ENCODE results near the gene SOCS7.
A peak's percentile ranks its signal among the peaks of the same experiment; 100 is the strongest.

The SOCS7 gene, protein sequence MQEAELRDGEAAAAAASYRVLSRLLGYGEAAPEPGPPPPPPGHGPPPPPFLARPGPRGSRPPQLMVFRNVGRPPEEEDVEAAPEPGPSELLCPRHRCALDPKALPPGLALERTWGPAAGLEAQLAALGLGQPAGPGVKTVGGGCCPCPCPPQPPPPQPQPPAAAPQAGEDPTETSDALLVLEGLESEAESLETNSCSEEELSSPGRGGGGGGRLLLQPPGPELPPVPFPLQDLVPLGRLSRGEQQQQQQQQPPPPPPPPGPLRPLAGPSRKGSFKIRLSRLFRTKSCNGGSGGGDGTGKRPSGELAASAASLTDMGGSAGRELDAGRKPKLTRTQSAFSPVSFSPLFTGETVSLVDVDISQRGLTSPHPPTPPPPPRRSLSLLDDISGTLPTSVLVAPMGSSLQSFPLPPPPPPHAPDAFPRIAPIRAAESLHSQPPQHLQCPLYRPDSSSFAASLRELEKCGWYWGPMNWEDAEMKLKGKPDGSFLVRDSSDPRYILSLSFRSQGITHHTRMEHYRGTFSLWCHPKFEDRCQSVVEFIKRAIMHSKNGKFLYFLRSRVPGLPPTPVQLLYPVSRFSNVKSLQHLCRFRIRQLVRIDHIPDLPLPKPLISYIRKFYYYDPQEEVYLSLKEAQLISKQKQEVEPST

GRCh38 chr17:38351412-38352222, at the start of gene SOCS7:
TSS of gene SOCS7 (plus strand) at chr17:38351844. CDS start at chr17:38352053, 209 bp downstream.
- peak; percentile 95 for DNase-seq

DNA sequence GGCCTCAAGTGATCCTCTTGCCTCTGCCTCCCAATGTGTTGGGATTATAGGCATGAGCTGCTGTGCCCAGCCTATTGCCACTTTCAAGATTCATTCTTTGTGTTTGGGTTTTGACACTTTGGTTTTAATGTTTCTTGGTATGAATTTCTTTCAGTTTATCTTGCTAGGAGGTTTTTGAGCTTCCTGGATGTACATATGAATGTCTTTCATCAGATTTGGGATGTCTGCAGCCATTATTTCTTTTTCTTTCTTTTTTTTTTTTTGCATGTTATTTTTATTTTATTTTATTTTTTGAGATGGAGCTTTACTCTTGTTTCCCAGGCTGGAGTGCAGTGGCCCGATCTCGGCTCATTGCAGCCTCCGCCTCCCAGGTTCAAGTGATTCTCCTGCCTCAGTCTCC, 36.1 kb upstream of the SOCS7 start:
- DNase-seq = no peak

- no peak for DNase-seq
Observed at GRCh38 chr17:38317081-38317480, 34.6 kb upstream of the SOCS7 start.

GRCh38 chr17:38320482-38320881, 31.2 kb upstream of the SOCS7 start:
- DNase-seq = no peak

DNA sequence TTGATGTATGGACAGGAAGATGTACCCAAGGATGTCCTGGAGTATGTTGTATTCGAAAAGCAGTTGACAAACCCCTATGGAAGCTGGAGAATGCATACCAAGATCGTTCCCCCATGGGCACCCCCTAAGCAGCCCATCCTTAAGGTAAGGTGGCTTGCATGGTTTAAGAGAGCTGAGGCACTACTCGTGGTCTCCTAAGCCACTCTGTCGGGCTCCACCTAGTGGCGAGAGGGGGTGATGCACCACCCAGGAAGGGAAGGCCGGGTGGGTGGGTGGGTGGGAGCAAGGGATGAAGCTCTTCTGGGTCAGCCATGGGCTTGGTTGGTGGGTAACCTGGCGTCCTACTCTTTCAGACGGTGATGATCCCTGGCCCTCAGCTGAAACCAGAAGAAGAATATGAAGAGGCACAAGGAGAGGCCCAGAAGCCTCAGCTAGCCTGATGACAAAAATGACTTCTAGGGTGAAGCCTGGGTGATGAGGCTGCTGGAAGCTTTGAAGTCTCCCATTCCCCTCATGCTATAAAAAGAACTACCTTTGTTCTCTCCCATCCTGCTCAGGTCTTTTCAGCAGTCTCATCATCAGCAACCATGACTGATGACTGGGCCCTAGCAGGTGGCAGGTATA, 29.4 kb upstream of the SOCS7 start:
- DNase-seq = peak; percentile 66

- DNase-seq = no peak
Observed at GRCh38 chr17:38322897-38323296, 28.7 kb upstream of the SOCS7 start.

GRCh38 chr17:38324141-38324697, 27.4 kb upstream of the SOCS7 start:
- DNase-seq = no peak

DNA sequence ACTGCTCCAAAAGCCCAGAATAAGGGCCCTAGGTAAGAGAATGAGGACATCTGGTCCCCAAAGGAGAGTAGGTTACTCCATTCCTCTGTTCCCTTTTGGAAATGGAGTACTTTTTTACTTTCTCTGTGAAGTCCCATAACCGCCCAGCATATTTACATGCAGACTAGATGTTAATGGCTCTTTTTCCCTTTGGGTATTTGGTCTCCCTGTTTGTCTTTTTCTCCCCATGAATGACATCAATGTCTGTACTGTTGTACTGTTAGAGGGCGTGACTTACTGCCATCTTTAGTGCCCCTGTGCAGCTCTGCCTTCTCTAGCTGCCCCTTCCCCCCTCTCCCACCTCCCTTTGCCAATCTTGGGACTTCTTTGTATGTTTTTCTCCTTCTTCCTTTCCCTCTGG, 26.9 kb upstream of the SOCS7 start:
- DNase-seq = no peak

GRCh38 chr17:38325221-38325851, 26.3 kb upstream of the SOCS7 start:
- no peak for DNase-seq

DNA sequence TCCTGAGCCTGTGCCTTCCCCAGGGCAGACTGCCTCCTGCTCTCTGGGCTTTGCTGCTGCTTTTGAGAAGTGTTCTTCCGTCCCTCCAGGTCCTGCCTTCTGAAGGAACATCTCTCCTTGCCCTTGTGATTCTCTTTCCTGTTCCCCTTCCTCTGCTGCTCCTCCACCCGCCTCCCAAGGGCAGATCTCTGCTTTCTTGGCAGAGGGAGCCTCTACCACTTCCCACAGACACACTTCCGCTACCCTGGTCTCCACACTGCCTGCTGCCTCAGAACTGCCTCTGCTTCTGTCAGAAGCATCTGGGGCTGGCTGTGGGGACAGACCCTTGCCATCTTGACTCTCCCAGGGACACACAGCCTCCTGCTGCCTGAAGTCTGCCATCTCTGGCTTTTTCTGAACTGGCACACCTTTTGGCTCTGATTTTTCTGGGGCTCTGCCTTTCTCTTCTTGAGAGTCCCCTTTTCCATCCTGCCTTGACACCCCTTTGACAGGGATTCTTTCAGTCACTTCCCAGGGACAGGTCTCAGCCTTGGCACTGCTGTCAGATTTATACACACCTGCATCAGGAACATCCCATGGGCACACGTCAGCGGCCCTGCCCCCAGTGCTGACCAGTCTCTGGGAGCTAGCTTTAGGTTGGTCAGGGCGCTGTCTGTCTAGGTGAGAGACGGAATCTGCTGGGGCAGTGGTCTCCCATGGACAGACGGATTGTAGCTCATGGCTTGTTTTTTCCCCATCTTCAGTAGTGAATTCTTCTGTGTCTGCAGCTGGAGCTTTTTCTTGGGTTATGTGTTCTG, 24.4 kb upstream of the SOCS7 start:
- peak; percentile 55 for DNase-seq

DNA sequence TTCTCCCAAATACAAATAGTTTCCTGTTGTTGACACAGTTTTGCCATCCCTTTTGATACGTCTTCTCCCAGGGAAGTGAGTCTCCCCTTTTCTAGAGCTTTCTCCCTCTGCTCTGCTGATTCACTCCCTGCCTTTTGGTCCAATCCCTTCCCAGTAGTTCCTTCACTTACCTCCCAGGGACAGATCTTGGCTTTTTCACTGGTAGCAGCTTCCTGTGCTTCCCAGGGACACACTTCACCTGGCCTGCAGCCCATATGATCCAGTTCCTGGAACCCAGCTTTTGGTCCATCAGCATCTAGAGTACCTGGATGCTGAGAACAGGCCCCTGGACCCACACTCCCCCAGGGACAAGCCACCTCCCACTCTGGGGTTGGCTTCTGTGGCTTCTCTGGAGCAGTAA, 23.7 kb upstream of the SOCS7 start:
- DNase-seq = no peak

GRCh38 chr17:38328620-38329019, 23.0 kb upstream of the SOCS7 start:
- no peak for DNase-seq

GRCh38 chr17:38329284-38329683, 22.4 kb upstream of the SOCS7 start:
- no peak for DNase-seq

- DNase-seq = no peak
Observed at GRCh38 chr17:38329808-38330730, 21.6 kb upstream of the SOCS7 start.

DNA sequence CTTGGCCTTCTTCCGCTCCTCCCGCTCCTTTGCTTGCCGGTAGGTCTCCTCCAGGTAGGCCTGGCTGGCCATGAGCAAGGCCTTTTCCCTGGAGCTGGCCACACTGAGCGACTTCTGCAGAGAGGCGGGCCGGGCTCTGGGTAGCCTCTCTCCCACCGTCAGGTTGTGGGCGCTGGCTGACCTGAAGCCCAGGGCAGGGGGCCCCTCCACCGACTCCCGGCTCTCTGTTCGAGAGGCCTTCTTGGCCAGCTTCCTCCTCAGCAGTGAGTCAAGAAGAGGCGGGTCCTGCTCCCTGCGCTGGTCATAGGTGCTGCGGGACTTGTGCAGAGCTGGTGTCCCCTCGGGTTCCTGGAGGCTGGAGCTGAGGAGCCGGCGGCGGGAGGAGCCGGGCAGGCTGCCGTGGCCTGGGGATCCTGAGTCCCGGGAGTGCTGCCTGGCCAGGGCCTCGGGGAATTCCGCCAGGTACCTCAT, 20.7 kb upstream of the SOCS7 start:
- no peak for DNase-seq

DNA sequence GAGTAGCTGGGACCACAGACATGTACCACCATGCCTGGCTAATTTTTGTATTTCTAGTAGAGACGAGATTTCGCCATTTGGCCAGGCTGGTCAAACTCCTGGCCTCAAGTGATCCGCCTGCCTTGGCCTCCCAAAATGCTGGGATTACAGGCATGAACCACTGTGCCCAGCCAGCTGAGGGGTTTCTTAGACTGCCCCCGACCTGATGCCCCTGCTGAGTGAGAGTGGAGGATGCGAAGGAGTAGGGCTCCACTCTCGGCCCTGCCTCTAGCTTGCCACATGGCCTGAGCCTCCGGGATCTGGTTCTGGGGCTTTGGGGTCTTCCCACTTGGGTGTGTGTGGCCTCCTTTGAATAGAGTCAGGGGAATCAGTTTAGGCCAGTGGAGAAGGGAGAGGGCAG, 18.9 kb upstream of the SOCS7 start:
- DNase-seq = no peak

GRCh38 chr17:38333635-38334295, 17.9 kb upstream of the SOCS7 start:
- peak; percentile 27 for DNase-seq

DNA sequence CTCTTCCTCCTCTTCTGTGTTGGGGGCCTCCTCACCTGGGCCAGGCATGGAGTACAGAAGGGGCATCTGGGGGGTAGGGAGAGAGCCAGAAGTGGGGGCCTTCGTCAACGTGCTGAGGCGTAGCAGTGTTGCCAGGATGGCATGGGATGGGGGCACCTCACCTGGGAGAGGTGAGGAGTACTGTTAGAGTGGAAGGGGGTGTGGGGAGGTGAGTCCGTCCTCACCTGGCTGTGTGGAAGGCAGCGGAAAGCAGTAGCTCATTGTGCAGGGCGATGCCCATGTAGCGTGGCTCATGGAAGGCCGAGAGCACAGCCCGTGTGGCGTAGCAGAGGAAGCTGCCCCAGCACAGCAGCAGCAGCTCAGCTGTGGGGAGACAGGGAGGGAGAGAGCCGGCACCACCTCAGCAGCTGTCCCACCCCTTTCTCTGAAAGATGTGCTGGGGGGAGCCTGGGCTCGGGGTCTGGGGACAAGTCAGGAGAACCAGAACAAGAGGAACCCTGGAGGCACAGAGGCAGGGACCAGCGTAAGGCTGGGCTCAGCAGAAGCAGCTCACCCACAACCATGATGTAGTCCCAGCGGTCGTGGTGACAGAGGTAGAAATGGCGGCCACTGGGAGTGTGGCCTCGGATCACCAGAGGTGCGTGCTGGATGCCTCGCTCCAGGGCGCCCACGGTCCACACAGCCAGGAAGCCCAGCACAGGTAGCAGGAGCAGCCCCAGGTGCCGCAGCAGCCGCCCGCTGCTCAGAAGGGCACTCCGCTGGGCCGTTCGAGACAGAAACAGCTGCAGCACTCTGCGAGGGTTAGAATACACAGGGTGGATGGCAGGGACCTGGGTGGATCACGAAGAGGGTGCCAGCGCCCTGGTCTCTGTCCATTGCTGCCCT, 16.9 kb upstream of the SOCS7 start:
- DNase-seq = no peak

DNA sequence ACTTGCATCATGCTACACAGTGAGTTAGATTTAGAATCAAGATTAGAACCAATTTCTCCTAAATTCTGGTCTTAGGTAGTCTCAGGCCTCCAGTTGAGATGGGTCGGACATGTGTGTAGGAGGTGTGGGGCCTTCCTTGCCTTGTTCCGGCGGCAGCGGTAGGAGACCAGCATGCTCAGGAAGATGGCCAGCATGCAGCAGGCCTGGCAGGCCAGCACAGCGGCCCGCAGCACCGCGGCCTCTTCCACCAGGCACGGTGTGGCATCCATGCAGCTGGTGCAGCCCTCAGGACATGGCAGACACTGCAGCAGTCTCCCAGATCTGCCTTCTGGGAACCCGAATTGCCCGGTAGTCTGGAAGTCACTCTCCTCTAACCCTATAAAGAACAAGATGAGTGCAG, 14.8 kb upstream of the SOCS7 start:
- no peak for DNase-seq

All from suppressor macrophage treated with lipopolysaccharide for 4 hours (primary cell).